ENCODE results near the gene BAMBI.

DNA sequence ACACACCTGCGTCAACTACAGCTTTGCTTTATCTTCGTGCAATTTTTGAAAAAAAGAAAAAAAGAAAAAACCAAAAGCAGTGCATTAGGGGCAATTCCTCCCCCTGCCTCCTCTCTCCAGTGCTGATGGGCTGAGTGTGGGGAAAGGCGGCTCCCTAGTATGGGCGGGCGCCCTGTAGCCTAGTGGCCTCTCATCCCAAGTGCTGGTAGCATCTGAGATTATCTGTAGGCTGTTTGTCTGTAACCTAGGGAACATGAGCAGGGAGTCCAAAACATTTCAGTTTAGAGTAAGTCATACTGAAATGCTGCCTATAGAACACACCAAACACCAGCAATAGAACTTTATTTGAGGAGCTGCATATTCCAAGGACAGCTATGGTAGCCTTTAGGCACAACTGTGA lies 24.6 kb upstream of the BAMBI start:
- TF ChIP-seq, protein P1, sequence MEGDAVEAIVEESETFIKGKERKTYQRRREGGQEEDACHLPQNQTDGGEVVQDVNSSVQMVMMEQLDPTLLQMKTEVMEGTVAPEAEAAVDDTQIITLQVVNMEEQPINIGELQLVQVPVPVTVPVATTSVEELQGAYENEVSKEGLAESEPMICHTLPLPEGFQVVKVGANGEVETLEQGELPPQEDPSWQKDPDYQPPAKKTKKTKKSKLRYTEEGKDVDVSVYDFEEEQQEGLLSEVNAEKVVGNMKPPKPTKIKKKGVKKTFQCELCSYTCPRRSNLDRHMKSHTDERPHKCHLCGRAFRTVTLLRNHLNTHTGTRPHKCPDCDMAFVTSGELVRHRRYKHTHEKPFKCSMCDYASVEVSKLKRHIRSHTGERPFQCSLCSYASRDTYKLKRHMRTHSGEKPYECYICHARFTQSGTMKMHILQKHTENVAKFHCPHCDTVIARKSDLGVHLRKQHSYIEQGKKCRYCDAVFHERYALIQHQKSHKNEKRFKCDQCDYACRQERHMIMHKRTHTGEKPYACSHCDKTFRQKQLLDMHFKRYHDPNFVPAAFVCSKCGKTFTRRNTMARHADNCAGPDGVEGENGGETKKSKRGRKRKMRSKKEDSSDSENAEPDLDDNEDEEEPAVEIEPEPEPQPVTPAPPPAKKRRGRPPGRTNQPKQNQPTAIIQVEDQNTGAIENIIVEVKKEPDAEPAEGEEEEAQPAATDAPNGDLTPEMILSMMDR (IDR thresholded peaks at IDR 0.05) = no peak
- TF ChIP-seq POLR2A (IDR thresholded peaks at IDR 0.05) = no peak
